Measurements from ENCODE around the gene SBF2. TPM values are rescaled to one million over a fixed set of nuclear protein-coding genes. Genes with fewer than 3 reads are reported as not detected.

The SBF2 gene
- total and polyA plus RNA-seq, 2 donors (not counting 1 experiment from before 2014, with no cell fraction given), result 5.6 to 17.7 TPM

- POLR2A ChIA-PET, result no interaction called here
- H3K4me2 ChIP-seq (replicated peaks; ENCODE audit: low read depth, low read length, poor library complexity, severe bottlenecking), result no peak overlapping the region
- H3K4me1 ChIP-seq (ENCODE audit: control insufficient read depth in 2 of 2, insufficient read depth in 2 of 2, low read length in 2 of 2), result peaks cover 6% of the 10 kb centered on the region in 2 donors
- H2AFZ ChIP-seq (ENCODE audit: insufficient read depth, low read depth, low read length, poor library complexity, severe bottlenecking), result no peak overlapping the region
- no peaks in the 10 kb centered on the region for H3K36me3 ChIP-seq (replicated peaks in 1 of 2; ENCODE audit: control extremely low read depth in 1 of 2, control insufficient read depth in 1 of 2, extremely low read depth in 1 of 2, insufficient read depth in 2 of 2, low read length in 1 of 2)
- H3K4me3 ChIP-seq (ENCODE audit: control extremely low read depth in 1 of 5, extremely low read depth in 1 of 5, insufficient read depth in 1 of 5, low read depth in 2 of 5, low read length in 4 of 5), result no peak overlapping the region
- intact Hi-C loops (cut with micrococcal nuclease), result no loop called here
- H3K9me3 ChIP-seq (ENCODE audit: control extremely low read depth in 1 of 3, control insufficient read depth in 2 of 3, insufficient read depth in 1 of 3, low read length in 2 of 3), result no peaks in the 10 kb centered on the region
- no peak overlapping the region for H3K27ac Mint-ChIP-seq
- peaks cover 0 to 6% (median 0%) of the 10 kb centered on the region in 4 experiments for H3K27me3 ChIP-seq (replicated peaks in 1 of 4; ENCODE audit: control extremely low read depth in 1 of 4, control insufficient read depth in 3 of 4, insufficient read depth in 4 of 4, low read length in 3 of 4)
- ATAC-seq (ENCODE audit: low read depth) (no peak), DNase-seq (no peak)
- H3K9ac ChIP-seq (ENCODE audit: low read length), result no peak overlapping the region
- CTCF ChIA-PET, result interaction anchor here (1.4 kb wide), 1 partner anchor 18 kb away, joined by 3 read pairs; no protein-coding TSS in a partner anchor
- H3K79me2 ChIP-seq (ENCODE audit: control insufficient read depth, insufficient read depth, low read length), result peaks cover 38% of the 10 kb centered on the region
- no peak overlapping the region for H3K27ac ChIP-seq (ENCODE audit: low read length in 2 of 2)
- no peak for TF ChIP-seq EZH2 (IDR thresholded peaks at IDR 0.05; ENCODE audit: borderline replicate concordance, insufficient read depth, low read depth, low read length, poor library complexity, severe bottlenecking)
- no peak for TF ChIP-seq CTCF (IDR thresholded peaks at IDR 0.05)
- no peaks in the 10 kb centered on the region for H3K9me3 Mint-ChIP-seq (ENCODE audit: insufficient read depth)
- H4K20me1 ChIP-seq (ENCODE audit: control insufficient read depth, insufficient read depth, low read length, poor library complexity, severe bottlenecking), result peaks cover 18% of the 10 kb centered on the region
- peaks cover 21% of the 10 kb centered on the region for H3K27me3 Mint-ChIP-seq
- H3K4me1 Mint-ChIP-seq, result peaks cover 17% of the 10 kb centered on the region
- 94% methylated on average over 23 of the region's 24 CpGs for WGBS (ENCODE audit: insufficient coverage)
- no peak overlapping the region for H3K4me3 Mint-ChIP-seq
Observed at GRCh38 chr11:10288881-10289764, 4.9 kb downstream of the SBF2 start.

All from B cell (primary cell).